ENCODE results near the gene RDH11. TPM values are rescaled to one million over a fixed set of nuclear protein-coding genes. Genes with fewer than 3 reads are reported as not detected.

The RDH11 gene
- total and polyA plus RNA-seq, 10 of the 15 experiments (the other 5 are each of a cell fraction or from before 2014, with no cell fraction given): 49.7 to 161 (median 77.2) TPM

DNA sequence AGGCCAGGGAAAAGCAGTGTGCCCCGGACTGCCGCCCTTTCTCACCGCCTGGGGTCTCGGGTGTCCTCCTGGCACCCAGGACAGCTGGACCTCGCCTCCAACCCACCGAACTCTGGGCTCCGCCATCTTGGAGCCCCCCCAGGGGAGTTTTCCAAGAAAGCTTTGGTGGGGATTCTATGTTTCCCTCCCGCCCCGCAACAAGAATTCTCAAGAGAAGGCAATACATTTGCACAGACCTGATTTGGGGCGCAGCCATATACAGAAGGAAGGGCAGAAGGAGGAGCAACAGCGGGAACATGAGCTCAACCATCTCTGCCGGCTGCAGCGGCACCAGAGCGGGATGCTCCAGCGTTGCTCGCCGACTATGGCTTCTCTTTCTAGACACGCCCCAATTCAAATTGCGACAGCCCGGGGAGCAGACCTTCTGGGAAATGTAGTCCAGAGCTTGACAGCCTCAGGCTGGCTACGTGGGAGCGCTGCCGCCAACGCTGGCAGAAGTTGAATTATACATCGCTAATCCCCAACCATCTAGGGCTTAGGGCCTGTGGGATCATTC lies at the start of gene RDH11 (continued):
- TF ChIP-seq, protein P1, sequence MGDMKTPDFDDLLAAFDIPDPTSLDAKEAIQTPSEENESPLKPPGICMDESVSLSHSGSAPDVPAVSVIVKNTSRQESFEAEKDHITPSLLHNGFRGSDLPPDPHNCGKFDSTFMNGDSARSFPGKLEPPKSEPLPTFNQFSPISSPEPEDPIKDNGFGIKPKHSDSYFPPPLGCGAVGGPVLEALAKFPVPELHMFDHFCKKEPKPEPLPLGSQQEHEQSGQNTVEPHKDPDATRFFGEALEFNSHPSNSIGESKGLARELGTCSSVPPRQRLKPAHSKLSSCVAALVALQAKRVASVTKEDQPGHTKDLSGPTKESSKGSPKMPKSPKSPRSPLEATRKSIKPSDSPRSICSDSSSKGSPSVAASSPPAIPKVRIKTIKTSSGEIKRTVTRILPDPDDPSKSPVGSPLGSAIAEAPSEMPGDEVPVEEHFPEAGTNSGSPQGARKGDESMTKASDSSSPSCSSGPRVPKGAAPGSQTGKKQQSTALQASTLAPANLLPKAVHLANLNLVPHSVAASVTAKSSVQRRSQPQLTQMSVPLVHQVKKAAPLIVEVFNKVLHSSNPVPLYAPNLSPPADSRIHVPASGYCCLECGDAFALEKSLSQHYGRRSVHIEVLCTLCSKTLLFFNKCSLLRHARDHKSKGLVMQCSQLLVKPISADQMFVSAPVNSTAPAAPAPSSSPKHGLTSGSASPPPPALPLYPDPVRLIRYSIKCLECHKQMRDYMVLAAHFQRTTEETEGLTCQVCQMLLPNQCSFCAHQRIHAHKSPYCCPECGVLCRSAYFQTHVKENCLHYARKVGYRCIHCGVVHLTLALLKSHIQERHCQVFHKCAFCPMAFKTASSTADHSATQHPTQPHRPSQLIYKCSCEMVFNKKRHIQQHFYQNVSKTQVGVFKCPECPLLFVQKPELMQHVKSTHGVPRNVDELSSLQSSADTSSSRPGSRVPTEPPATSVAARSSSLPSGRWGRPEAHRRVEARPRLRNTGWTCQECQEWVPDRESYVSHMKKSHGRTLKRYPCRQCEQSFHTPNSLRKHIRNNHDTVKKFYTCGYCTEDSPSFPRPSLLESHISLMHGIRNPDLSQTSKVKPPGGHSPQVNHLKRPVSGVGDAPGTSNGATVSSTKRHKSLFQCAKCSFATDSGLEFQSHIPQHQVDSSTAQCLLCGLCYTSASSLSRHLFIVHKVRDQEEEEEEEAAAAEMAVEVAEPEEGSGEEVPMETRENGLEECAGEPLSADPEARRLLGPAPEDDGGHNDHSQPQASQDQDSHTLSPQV (IDR thresholded peaks at IDR 0.05): no peak

DNA sequence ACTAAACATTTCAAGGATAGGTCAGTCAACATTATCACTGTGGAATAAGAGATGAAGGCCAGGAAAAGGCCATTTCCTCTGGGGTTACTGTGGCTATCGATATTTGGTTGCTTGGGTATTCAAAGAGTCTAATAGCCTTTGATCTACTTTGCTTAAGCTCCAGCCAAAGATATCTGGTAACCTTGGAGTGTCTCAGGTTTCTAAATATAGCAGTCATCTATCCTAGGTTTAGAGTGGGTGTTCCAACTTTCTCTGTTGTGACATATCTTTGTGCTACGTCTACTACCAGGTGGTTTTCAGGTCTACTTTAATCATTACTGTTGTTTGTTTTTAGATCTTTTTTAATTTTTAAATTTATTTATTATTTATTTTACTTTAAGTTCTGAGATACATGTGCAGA lies 48.5 kb upstream of the RDH11 start:
- no peak for TF ChIP-seq SMC3 (IDR thresholded peaks at IDR 0.05; ENCODE audit: borderline replicate concordance, low read length)
- TF ChIP-seq CBX3 (IDR thresholded peaks at IDR 0.05; ENCODE audit: borderline replicate concordance, low read depth): no peak
- no peak for TF ChIP-seq KLF5 (IDR thresholded peaks at IDR 0.05; ENCODE audit: partially characterized antibody)
- TF ChIP-seq CHD1 (IDR thresholded peaks at IDR 0.05; ENCODE audit: low read depth, low read length): no peak
- TF ChIP-seq, protein P2, sequence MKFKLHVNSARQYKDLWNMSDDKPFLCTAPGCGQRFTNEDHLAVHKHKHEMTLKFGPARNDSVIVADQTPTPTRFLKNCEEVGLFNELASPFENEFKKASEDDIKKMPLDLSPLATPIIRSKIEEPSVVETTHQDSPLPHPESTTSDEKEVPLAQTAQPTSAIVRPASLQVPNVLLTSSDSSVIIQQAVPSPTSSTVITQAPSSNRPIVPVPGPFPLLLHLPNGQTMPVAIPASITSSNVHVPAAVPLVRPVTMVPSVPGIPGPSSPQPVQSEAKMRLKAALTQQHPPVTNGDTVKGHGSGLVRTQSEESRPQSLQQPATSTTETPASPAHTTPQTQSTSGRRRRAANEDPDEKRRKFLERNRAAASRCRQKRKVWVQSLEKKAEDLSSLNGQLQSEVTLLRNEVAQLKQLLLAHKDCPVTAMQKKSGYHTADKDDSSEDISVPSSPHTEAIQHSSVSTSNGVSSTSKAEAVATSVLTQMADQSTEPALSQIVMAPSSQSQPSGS (IDR thresholded peaks at IDR 0.05; ENCODE audit: low read length): no peak
- TF ChIP-seq RB1 (IDR thresholded peaks at IDR 0.05; ENCODE audit: borderline replicate concordance): no peak
- TF ChIP-seq POLR2AphosphoS2 (IDR thresholded peaks at IDR 0.05; ENCODE audit: low read depth, low read length): no peak
- no peak for TF ChIP-seq SIN3A (IDR thresholded peaks at IDR 0.05; ENCODE audit: low read depth, low read length)
- TF ChIP-seq TCF7 (IDR thresholded peaks at IDR 0.05; ENCODE audit: borderline replicate concordance): no peak
- TF ChIP-seq KAT2A (conservative IDR thresholded peaks at IDR 0.05; ENCODE audit: control insufficient read depth, low read depth, low read length): no peak
- TF ChIP-seq, protein P3, sequence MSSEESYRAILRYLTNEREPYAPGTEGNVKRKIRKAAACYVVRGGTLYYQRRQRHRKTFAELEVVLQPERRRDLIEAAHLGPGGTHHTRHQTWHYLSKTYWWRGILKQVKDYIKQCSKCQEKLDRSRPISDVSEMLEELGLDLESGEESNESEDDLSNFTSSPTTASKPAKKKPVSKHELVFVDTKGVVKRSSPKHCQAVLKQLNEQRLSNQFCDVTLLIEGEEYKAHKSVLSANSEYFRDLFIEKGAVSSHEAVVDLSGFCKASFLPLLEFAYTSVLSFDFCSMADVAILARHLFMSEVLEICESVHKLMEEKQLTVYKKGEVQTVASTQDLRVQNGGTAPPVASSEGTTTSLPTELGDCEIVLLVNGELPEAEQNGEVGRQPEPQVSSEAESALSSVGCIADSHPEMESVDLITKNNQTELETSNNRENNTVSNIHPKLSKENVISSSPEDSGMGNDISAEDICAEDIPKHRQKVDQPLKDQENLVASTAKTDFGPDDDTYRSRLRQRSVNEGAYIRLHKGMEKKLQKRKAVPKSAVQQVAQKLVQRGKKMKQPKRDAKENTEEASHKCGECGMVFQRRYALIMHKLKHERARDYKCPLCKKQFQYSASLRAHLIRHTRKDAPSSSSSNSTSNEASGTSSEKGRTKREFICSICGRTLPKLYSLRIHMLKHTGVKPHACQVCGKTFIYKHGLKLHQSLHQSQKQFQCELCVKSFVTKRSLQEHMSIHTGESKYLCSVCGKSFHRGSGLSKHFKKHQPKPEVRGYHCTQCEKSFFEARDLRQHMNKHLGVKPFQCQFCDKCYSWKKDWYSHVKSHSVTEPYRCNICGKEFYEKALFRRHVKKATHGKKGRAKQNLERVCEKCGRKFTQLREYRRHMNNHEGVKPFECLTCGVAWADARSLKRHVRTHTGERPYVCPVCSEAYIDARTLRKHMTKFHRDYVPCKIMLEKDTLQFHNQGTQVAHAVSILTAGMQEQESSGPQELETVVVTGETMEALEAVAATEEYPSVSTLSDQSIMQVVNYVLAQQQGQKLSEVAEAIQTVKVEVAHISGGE (CRISPR knock-in tag; IDR thresholded peaks at IDR 0.05): no peak
- no peak for TF ChIP-seq EED (IDR thresholded peaks at IDR 0.05; ENCODE audit: low read depth)
- TF ChIP-seq LARP7 (IDR thresholded peaks at IDR 0.05): no peak
- Histone ChIP-seq H3K4me1 (ENCODE audit: control insufficient read depth, insufficient read depth, low read length) (peaks cover 3% of the 10 kb centered on the region; the same call in 1 of the 2 replicates), H3K27ac (ENCODE audit: control insufficient read depth, insufficient read depth) (no peak overlapping the region), H3K27me3 (replicated peaks in 1 of 2; ENCODE audit: control insufficient read depth in 2 of 2, insufficient read depth in 2 of 2, low read length in 1 of 2) (no peaks in the 10 kb centered on the region), H3K9ac (ENCODE audit: control insufficient read depth, insufficient read depth, low read length) (no peak overlapping the region), H3K4me3 (no peak overlapping the region), H4K20me1 (ENCODE audit: control insufficient read depth, insufficient read depth) (no peaks in the 10 kb centered on the region), H3K9me3 (replicated peaks; ENCODE audit: control insufficient read depth, insufficient read depth, low read length) (no peaks in the 10 kb centered on the region), H3K79me2 (ENCODE audit: control insufficient read depth, insufficient read depth, low read length) (no peaks in the 10 kb centered on the region), H3K36me3 (ENCODE audit: control insufficient read depth in 2 of 2, insufficient read depth in 2 of 2, low read length in 1 of 2) (peaks cover 1 to 5% of the 10 kb centered on the region in 2 experiments; a peak in 2 of 4 replicates), H2AFZ (ENCODE audit: control insufficient read depth, low read depth, low read length) (no peak overlapping the region), H3K4me2 (ENCODE audit: control insufficient read depth, insufficient read depth) (no peak overlapping the region)
- ChIA-PET CTCF (no interaction called here), POLR2A (no interaction called here), RAD21 (ENCODE audit: unreplicated experiment) (no interaction called here), SMC1A (ENCODE audit: uncharacterized antibody, unreplicated experiment) (no interaction called here)
- ATAC-seq: no peak
- no peak for DNase-seq (ENCODE audit: low read depth, low spot score)
- intact Hi-C loops (cut with micrococcal nuclease; ENCODE audit: unreplicated experiment): no loop called here
- FAIRE-seq: no peak
- WGBS (ENCODE audit: insufficient coverage, insufficient replicate concordance, low lambda C conversion rate, missing lambda C conversion rate): 94% methylated on average over 2 of the region's 2 CpGs
- BruUV-seq (replicated peaks): no TSS peak
- in situ Hi-C loops (cut with MboI): no loop called here
